ENCODE data around the gene ZBTB24. TPM values are rescaled to one million over a fixed set of nuclear protein-coding genes. Genes with fewer than 3 reads are reported as not detected.
"Not testable (repeated sequence)": the region's sequence is repeated elsewhere in the genome, so short reads cannot be mapped to it uniquely, and the experiment has no call there.

ZBTB24 gene
- total RNA-seq (2014; rRNA removed; shearing (Covaris generic)), result 4.6 and 4.8 TPM in 2 replicates

DNA sequence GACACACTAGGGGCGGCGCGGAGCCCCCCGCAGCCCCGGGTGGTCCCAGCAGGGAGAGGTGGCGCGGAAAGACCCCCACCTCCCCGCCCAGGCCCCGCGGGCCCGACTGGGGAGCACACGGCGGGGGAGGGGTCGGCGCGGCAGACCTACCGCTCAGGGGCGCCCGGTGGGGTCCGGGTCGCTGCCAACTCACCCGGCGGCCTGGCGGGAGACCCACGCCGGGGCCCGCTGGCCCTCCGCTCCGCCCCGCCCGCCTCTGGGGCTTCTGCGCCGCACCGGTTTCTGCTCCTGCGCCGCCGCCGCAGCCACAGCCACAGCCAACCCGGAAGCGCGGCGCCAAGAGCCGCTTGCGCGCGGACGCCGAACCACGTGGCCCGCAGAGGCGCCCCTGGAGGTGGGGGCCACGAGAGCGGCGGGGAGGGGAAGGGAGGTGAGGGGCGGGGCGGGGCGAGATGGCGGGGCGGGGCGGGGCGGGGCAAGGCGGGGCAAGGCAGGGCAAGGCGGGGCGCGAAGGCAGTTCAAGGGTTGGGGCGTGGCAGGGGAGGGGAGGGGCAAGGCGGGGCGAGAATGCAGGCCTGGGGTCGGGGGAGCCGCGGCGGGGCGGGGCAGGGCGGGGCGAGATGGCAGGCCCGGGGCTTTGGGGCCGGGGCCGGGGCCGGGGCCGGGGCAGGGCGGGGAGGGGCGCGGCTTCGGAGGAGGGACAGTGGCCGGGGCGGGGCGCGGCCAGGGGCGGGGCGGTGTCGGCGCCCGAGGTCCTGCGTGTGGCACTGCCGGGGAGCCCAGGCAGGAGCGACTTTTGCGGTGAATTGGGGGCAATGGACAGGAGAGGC is at the start of gene ZBTB24:
Gene ZBTB24, minus strand, starts transcription at position 315 of the 830 bp plus-strand sequence. CDS start 1,193 bp downstream, outside the sequence.
- DNase-seq (ENCODE audit: low spot score), result peak; percentile 79

DNA sequence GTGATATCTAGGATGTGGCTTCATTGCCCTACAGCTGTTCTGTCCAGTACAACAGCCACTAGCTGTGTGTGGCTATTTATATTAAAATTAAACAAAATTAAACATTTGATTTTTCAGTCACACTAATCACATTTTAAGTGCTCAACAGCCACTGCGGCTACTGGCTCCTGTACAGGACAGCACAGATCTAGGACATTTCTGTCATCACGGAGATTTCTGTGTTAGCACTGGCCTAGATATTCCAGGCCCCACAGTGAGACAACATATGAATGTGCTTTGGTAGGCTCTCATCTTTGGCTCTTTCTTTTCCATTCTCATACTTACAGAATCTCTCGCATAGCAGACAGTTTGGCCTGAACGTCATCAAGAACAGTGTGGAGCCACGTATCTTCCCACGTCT is 48.4 kb upstream of the ZBTB24 start:
- no peak for DNase-seq (ENCODE audit: low spot score)

DNA sequence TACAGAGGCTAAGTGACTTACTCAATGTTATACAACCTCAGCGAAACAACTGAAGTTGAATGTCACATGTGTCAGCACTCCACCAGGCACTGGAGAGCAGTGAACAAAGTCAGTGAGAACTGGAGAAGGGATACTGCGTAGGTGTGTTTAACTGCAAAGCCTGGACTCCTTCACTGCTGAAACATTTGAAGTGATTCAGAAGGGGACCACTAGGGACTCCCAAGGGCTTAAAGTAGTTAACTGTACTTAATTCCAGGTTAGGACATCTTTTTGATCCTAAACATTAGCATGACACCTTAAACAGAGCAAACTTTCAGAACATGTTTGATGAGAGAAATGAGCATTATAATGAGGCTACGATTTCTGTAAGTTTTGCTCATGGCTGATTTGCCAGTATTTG is 45.0 kb upstream of the ZBTB24 start:
- DNase-seq (ENCODE audit: low spot score), result peak; percentile 23

DNA sequence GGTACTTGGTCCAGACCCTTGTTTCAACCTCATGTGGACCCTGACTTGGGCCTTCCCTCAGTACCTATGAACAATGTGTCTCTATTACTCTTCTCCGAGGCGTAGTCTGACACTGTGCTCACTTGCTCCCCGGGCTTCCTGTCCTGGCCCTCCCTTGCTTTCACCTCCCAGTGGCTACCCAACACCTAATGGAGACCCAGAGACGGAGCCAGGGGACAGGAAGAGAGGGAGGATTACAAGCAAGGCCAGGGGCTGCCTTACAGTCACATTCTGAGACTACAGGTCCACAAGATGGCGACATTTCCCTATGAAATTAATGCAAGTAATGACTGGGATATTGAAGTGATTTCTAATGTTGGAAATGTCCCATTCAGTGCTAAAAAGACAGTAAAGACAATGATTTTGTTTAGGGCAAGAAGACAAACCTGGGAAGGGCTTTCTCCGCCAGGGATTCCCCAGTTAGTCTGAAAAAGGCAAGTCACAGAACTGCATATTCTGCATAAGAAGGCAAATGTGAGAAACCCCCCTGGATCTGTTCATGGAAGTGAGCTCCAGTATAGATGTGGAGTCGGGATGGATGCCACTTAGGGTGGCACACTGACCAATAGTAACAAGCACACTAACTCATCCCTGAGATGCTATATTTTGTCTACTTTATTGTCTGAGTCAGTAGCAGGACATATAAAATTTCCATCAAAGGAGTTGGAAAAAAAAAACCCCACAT is 44.0 kb upstream of the ZBTB24 start:
- DNase-seq (ENCODE audit: low spot score), result peak; percentile 79

DNA sequence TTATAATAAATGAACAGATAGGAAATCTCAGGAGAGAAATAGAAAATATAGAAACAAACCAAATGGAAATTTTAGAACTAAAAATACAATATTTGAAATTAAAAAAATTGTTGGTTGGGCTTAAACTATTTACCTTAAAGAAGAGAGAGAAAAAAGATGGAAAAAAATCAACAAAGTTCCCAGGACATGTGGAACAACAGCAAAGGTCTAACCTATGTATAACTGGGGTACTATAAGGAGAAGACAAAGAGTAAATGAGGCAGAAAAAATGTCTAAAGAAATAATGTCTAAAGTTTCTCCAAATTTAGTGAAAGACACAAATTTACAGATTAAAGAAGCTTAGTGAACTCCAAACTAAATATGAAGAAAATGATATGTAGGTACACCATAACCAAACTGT is 41.1 kb upstream of the ZBTB24 start:
- no peak for DNase-seq (ENCODE audit: low spot score)

DNA sequence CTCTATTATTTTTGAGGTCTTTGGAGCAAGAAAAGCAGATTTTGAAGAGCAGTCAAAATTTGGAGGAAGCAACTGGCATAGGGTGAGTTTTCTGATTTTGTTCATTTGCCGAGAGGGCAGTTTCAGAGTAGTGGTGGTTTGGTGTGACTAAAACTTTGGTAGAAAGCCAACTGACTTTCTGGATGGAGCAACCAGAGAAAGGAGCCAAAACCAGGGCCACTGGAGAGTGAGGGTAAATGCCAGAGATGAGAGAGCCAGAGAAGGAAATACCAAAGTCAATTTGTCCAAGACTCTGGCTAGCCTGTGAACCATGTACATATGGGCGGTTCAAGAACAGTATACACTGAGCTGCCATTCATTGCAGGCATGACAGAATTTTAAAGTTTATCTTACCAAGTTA is 40.5 kb upstream of the ZBTB24 start:
- DNase-seq (ENCODE audit: low spot score), result no peak

DNA sequence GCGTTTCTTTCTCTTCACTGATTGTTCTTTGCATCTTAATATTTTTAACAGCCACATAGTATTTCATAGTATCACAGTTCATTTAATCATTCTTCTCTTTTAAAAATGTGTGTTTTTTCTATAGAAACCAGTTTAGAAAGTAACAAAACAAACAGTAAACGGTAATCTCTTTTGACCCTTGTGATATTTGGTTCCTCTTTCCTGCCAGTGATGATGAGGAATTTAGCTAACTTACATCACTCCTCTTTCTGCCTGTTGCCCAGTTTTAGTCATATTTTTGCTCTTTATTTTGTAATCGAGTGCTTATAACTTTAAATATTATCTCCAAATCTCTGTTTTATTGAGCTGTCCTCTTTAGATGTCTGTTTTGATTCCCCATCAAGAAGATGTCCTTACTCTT is 38.1 kb upstream of the ZBTB24 start:
- no peak for DNase-seq (ENCODE audit: low spot score)

DNA sequence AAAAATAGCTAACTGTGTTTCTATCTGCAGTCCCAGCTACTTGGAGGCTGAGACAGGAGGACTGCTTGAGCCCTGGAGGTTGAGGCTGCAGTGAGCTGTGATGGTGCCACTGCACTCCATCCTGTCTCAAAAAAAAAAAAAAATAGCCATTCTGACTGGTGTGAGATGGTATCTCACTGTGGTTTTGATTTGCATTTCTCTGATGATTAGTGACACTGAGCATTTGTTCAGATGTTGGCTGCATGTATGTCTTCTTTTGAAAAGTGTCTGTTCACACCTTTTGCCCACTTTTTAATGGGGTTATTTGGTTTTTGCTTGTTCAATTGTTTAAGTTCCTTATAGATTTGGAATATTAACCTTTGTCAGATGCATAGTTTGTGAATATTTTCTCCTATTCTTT is 36.6 kb upstream of the ZBTB24 start:
- DNase-seq (ENCODE audit: low spot score), result not testable (repeated sequence)

DNA sequence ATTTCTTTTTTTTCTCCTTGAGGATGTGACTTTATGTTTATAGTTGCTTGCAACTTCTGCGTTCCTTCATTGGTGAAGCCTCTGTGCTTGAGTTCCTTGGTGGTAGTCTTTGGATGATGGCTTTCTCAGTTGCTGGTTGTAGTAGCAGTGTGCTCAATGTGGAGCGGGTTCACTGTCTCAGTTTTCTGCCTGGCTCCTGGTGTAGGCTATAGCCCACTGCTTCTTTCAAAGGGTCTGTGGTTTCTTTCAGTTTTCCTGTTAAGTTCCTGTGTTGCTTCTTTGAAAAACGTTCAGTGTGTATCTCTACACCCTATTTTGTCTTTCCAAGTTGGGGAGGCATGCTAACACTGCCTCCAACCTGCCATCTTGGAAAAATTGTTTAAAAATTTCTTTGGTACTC is 33.9 kb upstream of the ZBTB24 start:
- DNase-seq (ENCODE audit: low spot score), result no peak

DNA sequence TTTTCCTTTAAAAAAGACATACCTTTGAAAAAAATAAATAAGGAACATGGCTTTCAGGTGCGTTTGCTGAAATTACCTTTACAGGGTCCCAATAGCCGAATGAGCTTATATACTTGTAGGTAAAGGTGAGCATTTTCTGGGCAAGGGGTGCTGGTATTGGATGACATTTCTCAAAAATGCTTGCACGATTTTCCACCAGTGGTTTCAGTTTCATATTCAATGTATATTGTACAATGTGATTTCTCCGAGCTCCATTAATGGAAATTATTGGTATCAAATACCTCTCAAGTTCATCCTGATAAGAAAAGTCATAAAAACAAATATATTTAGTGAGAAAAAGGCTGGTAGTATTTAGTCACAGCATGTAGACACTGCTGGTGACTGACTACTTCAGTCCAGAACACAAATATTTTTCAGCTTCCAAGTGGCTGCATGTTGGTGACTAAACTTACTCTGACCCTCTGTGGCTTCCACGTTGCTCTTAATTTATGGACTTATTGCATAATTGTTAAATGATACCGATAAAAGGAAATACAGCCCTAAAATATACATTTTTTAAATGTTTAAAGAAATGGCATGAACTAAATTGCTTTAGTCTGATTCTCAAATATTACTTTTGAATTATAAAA is 32.9 kb upstream of the ZBTB24 start:
- DNase-seq (ENCODE audit: low spot score), result no peak

DNA sequence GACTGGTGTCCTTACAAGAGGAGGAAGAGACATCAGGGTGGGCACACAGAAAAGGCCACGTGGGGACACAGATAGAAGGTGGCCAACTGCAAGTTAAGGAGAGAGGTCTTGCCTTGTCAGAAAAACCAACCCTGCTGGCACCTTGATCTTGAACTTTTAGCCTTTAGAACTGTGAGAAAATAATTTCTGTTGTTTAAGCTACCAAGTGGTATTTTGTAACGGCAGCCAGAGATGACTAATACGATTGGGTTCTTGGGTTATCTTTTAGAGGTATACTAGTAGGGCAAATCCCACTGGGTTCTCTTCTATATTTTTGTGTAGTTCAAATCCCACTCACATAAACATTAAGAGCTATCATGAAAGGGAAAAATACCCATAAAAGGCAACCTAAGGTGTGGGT is 31.9 kb upstream of the ZBTB24 start:
- DNase-seq (ENCODE audit: low spot score), result no peak

DNA sequence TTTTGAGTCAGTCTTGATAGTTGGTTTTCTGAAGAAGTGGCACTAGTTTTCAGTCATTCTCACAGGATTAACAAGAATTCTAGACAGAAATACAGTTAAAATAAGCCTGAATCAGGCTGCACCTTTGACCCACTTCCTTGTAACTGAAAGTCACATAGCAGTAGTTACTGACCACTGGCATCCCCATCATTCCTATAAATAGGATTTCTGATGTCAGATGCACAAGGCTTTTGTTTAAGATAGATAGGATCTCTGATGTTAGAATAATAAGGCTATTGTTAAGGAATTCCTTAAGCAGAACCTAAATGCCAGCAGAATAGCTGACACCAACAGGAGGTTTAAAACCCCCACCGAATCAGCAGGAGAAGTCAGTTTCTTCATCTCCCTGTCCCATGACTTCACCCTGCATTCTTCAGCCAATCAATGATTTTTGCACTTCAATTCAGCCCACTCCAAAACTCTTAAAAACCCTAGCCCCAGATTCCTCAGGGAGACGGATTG is 30.6 kb upstream of the ZBTB24 start:
- DNase-seq (ENCODE audit: low spot score), result peak; percentile 40

DNA sequence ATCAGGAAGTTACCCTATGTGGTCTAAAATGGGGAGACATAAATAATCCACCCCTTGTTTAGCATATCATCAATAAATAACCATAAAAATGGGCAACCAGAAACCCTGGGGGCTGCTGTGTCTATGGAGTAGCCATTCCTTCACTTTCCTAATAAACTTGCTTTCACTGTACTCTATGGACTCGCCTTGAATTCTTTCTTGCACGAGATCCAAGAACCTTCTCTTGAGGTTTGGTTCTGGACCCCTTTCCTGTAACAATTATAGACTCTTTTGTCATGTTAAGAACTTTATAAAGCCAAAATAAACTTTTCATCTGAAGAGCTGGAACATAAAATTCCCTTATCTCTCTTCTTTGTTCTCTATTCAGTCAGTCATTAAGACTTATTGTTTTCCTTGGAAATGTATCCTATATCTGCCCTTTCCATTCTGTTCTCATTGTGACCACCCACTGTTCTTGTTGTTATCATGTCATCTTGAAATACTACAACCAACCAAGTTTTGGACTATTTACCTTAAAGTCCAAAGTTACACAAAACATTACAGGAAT is 29.3 kb upstream of the ZBTB24 start:
- DNase-seq (ENCODE audit: low spot score), result no peak

DNA sequence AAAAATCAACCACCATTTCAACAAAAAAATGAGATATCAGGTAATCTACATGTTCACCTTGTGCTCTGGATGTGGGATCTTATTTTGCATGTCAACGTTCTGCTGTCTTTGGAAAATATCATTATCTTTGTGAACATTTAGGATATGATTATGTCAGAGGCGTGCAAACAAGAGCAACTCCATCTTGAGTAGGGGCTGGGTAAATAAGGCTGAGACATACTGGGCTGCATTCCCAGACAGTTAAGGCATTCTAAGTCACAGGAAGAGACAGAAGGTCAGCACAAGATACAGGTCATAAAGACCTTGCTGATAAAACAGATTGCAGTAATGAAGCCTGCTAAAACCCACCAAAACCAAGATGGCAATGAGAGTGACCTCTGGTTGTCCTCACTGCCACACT is 28.8 kb upstream of the ZBTB24 start:
- no peak for DNase-seq (ENCODE audit: low spot score)

DNA sequence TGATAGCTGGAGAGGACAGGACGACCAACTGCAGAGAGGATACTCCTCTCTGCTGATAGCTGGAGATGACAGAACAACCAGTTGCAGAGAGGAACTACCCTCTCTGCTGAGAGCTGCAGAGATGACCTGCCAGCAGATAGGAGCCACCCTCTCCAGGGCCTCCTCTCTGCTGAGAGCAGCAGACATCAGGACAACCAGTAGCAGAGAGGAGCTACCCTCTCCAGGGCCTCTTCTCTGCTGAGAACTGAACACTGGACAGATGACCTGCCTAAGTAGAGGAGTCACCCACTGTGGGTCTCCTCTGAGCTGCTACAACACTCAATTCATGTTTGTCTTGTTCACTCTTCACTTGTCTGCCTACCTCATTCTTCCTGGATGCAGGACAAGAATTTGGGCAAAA is 27.3 kb upstream of the ZBTB24 start:
- DNase-seq (ENCODE audit: low spot score), result no peak

DNA sequence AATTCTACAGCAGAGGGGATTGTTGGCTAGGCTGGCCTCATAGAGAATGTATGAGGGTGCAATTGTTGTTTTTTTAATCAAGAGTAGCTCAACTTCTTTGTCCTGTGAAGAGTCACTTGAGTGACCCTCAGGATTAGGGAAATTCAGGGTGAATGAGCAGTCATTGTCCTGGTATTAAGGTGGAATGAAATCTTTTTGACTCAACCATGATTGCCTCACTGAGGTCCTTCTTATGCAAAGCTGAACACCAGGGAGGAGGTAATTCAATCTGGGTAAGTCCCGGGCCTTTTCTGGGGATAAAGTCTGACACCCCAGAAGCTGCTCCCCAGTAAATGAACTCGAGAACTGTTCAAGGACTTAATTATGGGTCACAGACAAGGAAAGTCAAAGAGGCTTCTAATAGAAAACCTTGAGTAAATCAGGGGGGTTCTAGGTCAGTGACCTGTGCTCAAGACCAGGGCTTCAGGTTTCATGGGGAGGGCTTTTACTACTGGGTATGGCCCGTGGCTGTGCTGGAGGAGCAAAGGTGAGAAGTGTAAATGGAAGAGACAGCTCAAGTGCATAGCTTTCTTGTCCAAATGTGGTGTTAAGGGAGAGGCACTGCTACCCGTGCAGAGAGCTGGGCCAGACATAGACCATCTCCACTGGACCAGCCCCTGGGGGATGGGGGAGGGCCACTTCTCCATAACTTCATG is 25.3 kb upstream of the ZBTB24 start:
- no peak for DNase-seq (ENCODE audit: low spot score)

DNA sequence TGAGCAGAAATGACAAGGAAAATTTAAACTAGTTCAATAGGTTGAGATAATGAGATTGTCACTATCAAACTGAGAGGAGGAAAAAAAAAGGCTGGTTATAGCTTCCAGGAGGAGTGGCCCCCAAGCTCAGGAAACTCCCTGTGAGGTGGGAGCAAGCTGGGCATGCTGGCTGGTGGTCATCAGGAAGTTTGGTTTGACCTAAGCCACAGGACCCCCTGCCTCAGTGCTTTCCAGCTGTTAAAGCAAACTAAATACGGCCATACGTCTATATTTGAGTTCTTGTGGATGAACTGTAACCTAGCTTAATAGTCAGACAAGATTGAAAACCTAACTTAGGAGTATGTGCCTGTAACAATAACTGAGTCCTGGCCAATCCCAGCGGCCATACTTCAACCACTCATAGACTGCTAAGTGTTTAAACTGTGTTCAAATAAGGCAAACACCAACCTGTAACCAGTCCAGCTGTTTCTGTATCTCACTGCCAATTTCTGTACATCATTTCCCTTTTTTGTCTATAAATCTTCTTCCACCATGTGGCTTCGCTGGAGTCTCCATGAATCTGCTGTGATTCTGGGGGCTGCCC is 24.6 kb upstream of the ZBTB24 start:
- no peak for DNase-seq (ENCODE audit: low spot score)

DNA sequence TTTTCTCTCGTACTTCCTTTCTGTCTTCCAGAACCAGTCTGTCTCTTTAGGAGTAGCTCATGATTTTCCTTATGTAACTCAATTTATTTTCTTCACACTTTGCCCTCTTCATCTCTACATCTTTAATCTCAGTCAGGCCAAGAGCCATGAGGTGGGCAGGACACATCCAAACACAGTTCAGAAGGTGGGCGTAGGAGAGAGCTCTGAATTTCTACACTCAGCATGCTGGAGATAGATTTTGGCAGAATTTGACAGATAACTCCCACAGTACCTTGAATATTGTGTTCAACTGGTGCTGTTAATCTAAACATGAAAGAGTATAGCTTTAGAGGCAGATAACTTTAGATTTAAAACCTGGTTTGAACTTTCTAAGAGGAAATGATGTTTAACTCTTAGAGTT is 23.8 kb upstream of the ZBTB24 start:
- no peak for DNase-seq (ENCODE audit: low spot score)

DNA sequence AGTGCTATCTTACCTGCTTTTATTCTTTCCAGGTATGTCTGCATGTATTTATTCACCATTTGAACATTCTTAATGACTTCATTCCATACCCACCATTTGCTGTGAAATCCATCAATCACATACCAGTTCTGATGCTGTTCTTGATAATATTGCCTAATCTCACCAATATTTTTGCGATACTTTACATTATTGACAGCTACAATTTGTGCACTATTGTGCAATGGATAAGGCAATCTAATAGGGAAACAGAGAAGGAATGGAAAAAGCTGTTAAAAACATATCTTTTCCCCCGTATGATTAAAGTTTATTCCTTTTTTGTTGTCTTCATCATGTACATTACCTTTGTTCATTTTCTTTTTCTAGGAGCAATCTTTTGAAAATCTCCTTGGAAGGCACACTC is 23.3 kb upstream of the ZBTB24 start:
- DNase-seq (ENCODE audit: low spot score), result no peak

DNA sequence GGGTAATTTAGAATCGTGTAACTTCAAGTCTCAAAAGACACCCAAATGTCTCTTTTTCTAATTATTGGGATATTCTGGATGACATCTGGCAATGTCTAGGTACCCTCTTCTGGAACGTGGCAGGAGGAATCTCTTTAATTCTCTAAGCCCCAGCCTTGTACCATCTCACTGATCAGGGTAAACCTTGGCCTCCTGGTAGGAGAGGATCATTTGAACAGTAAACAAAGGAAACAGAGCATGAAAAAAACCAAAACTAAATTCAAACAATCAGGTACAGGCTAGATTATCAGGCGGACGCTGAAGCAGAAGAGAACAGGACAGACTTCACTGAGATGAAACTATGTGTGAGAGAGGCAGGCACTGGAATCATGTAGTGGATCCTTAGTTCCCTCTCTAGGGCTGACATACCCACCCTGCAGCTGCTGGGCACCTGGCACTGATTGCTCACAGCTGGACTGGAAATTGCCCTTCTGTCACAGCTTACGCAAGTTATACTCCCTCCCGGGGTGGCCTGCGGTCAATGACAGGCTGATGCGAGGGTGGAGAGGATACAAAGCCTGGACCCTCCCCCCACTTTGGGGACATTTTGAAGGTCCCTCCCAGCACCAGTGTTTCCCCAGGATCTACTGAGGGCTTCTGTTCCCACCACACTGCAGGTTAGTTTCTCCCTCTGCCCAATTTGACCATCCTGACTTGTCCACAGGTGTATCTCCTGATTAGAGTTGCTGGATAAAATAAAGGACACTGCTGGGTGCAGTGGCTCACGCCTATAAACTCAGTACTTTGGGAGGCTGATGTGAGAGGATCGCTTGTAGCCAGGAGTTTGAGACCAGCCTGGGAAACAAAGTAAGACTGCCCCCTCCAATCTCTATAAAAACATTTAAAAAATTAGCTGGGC is 20.6 kb upstream of the ZBTB24 start:
- no peak for DNase-seq (ENCODE audit: low spot score)

All from HT-29 (cell line).